Measurements from ENCODE around the gene BHLHE40. TPM values are rescaled to one million over a fixed set of nuclear protein-coding genes. Genes with fewer than 3 reads are reported as not detected.
"Not testable (repeated sequence)": the region's sequence is repeated elsewhere in the genome, so short reads cannot be mapped to it uniquely, and the experiment has no call there.

BHLHE40 gene
- total RNA-seq, 4 donors from 2014 or later, result 63.0 to 154 (median 93.3) TPM

DNA sequence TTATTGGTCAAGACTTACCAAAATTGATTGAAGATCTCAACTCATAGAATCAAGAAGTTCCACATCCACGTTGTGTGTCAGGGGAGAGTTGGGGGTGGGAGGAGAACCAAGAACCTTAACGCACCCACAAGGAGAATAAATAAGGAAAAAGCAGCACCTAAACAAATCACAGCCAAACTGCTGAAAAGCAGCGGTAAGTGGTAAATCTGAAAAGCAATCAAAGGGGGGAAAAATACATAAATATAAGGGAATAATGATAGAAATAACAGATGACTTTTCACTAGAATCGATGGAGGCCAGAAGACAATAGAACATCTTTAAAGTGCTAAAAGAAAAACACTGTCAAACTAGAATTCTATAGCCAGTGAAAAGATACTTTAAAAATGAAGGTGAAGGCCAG lies 20.1 kb upstream of the BHLHE40 start:
- no peak overlapping the region for H3K27ac ChIP-seq
- TF ChIP-seq EP300 (IDR thresholded peaks at IDR 0.05) (no peak), POLR2AphosphoS5 (IDR thresholded peaks at IDR 0.05) (no peak), POLR2A (IDR thresholded peaks at IDR 0.05) (no peak)
- TF ChIP-seq, protein P1, sequence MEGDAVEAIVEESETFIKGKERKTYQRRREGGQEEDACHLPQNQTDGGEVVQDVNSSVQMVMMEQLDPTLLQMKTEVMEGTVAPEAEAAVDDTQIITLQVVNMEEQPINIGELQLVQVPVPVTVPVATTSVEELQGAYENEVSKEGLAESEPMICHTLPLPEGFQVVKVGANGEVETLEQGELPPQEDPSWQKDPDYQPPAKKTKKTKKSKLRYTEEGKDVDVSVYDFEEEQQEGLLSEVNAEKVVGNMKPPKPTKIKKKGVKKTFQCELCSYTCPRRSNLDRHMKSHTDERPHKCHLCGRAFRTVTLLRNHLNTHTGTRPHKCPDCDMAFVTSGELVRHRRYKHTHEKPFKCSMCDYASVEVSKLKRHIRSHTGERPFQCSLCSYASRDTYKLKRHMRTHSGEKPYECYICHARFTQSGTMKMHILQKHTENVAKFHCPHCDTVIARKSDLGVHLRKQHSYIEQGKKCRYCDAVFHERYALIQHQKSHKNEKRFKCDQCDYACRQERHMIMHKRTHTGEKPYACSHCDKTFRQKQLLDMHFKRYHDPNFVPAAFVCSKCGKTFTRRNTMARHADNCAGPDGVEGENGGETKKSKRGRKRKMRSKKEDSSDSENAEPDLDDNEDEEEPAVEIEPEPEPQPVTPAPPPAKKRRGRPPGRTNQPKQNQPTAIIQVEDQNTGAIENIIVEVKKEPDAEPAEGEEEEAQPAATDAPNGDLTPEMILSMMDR (IDR thresholded peaks at IDR 0.05), result no peak
- H3K9me3 ChIP-seq, result peaks cover 4% of the 10 kb centered on the region
- no peaks in the 10 kb centered on the region for H3K36me3 ChIP-seq
- H3K27me3 ChIP-seq, result no peaks in the 10 kb centered on the region
- no peaks in the 10 kb centered on the region for H3K4me1 ChIP-seq
- no peak for DNase-seq (ENCODE audit: low spot score in 2 of 2)
- WGBS, result 71% methylated on average over 4 of the region's 4 CpGs
- no peak overlapping the region for H3K4me3 ChIP-seq

DNA sequence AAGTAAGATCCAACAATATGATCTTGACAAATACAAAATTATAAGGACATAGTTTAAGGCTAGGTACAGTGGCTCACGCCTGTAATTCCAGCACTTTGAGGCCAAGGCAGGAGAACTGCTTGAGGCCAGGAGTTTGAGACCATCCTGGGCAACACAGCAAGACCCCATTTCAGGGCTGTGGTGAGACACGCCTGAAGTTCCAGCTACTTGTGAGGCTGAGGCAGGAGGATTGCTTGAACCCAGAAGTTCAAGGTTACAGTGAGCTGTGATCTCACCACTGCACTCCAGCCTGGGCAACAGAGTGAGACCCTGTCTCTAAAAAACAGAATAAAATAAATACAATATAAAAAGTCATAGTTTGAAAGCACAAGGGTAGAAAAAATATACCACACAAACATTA lies 17.4 kb upstream of the BHLHE40 start:
- not testable (repeated sequence) for DNase-seq (ENCODE audit: low spot score in 2 of 2); H3K9me3 ChIP-seq; H3K36me3 ChIP-seq; H3K27me3 ChIP-seq; H3K27ac ChIP-seq; H3K4me3 ChIP-seq; H3K4me1 ChIP-seq
- WGBS, result 100% methylated on average over 2 of the region's 2 CpGs

DNA sequence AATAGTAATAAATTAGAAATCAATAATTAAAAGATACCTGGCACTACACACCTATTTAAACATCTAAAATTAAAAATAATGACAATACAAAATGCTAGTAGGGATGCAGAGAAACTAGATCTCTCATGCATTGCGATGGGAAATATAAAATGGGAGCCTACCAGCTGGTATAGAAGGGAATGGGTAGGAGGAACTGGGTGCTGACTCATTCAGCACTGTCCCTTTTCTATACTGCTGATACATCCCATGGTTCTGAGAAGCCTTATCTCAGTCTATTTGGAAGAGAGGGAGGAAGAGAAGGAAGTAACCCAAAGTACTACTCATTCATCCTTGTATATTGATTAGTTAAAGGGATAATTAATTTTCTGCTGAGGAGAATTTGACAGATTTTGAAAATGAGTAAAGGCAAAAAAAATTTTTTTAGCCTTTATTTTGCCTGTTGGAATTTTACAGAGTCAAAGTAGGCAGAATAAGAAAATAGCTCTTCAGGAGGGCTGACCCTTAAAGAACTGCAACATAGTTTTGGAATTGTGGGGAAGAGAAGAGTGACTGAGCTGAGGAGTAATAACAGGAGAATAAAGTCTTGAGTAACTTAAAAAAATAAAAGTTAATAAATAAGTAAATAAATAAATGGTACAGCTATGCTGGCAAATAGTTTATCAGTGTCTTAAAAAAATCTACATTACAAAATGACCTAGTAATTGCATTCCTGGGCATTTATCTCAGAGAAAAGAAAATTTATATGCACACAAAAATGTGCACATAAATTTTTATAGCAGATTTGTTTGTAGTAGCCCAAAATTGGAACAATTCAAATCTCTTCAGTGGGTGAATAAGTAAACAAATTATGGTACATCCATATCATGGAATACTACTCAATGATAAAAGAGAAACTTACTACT lies 15.3 kb upstream of the BHLHE40 start:
- no peaks in the 10 kb centered on the region for H3K27me3 ChIP-seq
- H3K27ac ChIP-seq, result no peak overlapping the region
- no peaks in the 10 kb centered on the region for H3K36me3 ChIP-seq
- TF ChIP-seq, protein P1 (IDR thresholded peaks at IDR 0.05), result no peak
- TF ChIP-seq POLR2AphosphoS5 (IDR thresholded peaks at IDR 0.05) (no peak), EP300 (IDR thresholded peaks at IDR 0.05) (no peak), POLR2A (IDR thresholded peaks at IDR 0.05) (no peak)
- H3K4me3 ChIP-seq, result no peak overlapping the region
- peaks cover 4% of the 10 kb centered on the region for H3K9me3 ChIP-seq
- no peak for DNase-seq (ENCODE audit: low spot score in 2 of 2)
- 95% methylated on average over 1 of the region's 1 CpG for WGBS
- no peaks in the 10 kb centered on the region for H3K4me1 ChIP-seq

DNA sequence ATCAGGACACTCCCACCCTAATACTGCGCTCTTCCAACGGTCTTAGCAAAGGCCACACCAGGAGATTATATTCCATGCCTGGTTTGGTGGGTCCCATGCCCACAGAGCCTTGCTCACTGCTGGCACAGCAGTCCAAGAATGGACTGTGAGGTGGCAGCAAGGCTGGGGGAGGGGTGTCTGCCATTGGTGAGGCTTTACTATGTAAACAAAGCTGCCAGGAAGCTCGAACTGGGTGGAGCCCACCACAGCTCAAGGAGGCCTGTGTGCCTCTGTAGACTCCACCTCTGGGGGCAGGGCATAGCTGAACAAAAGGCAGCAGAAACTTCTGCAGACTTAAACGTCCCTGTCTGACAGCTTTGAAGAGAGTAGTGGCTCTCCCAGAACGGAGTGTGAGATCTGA lies 13.2 kb upstream of the BHLHE40 start:
- DNase-seq (ENCODE audit: low spot score in 2 of 2); H3K36me3 ChIP-seq; H3K4me3 ChIP-seq; H3K27ac ChIP-seq; H3K27me3 ChIP-seq; H3K9me3 ChIP-seq; H3K4me1 ChIP-seq: not testable (repeated sequence)
- 59% methylated on average over 5 of the region's 5 CpGs for WGBS

DNA sequence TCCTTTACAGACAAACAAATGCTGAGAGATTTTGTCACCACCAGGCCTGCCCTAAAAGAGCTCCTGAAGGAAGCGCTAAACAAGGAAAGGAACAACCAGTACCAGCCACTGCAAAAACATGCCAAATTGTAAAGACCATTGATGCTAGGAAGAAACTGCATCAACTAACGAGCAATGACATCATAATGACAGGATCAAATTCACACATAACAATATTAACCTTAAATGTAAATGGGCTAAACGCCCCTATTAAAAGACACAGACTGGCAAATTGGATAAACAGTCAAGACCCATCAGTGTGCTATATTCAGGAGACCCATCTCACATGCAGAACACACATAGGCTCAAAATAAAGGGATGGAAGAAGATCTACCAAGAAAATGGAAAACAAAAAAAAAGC lies 11.6 kb upstream of the BHLHE40 start:
- not testable (repeated sequence) for H3K4me3 ChIP-seq; H3K36me3 ChIP-seq; H3K4me1 ChIP-seq; H3K27ac ChIP-seq; DNase-seq (ENCODE audit: low spot score in 2 of 2); H3K27me3 ChIP-seq; H3K9me3 ChIP-seq
- 89% methylated on average over 3 of the region's 3 CpGs for WGBS

DNA sequence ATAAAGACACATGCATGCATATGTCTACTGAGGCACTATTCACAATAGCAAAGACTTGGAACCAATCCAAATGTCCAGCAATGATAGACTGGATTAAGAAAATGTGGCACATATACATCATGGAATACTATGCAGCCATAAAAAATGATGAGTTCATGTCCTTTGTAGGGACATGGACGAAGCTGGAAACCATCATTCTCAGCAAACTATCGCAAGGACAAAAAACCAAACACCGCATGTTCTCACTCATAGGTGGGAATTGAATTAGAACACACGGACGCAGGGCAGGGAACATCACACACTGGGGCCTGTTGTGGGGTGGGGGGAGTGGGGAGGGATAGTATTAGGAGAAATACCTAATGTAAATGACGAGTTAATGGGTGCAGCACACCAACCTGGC lies 7.8 kb upstream of the BHLHE40 start:
- not testable (repeated sequence) for DNase-seq (ENCODE audit: low spot score in 2 of 2); H3K9me3 ChIP-seq; H3K27ac ChIP-seq; H3K27me3 ChIP-seq; H3K4me3 ChIP-seq; H3K36me3 ChIP-seq; H3K4me1 ChIP-seq
- WGBS, result 100% methylated on average over 6 of the region's 6 CpGs

DNA sequence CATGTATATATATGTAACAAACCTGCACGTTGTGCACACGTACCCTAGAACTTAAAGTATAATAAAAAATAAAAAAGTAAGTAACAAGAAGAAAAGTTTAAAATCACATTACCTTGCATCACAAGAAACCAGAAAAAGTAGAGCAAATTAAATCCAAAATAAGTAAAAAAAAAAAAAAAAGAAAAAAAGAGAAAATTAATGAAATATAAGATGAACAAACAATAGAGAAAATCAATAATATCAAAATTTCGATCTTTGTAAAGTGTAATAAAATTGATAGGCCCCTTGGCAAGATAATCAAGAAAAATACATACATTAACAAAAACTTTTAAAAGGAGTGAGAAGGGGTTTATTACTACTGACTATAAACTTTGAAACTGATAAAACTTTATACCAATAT lies 7.4 kb upstream of the BHLHE40 start:
- Histone ChIP-seq H3K4me3 (no peak overlapping the region), H3K27me3 (no peaks in the 10 kb centered on the region), H3K4me1 (peaks cover 9% of the 10 kb centered on the region), H3K36me3 (no peaks in the 10 kb centered on the region), H3K27ac (no peak overlapping the region), H3K9me3 (no peaks in the 10 kb centered on the region)
- no peak for TF ChIP-seq POLR2A (IDR thresholded peaks at IDR 0.05)
- no peak for TF ChIP-seq EP300 (IDR thresholded peaks at IDR 0.05)
- TF ChIP-seq, protein P1 (IDR thresholded peaks at IDR 0.05), result no peak
- TF ChIP-seq POLR2AphosphoS5 (IDR thresholded peaks at IDR 0.05), result no peak
- no peak for DNase-seq (ENCODE audit: low spot score in 2 of 2)
- WGBS, result 98% methylated on average over 3 of the region's 3 CpGs
